Body of pancreas (tissue), 4 donors: Measurements from ENCODE around the gene ZC3HAV1. TPM values are rescaled to one million over a fixed set of nuclear protein-coding genes. Genes with fewer than 3 reads are reported as not detected.

Experiments
- ATAC-seq: fragments of 150-250 bp; one replicate; pipeline ENCODE4 v1.9.1; 2016
- DNase-seq, 4 donors: peaks; one replicate each; pipeline ENCODE4 v3.0.0-alpha.2; 2019
- H3K27ac ChIP-seq, 4 donors: fragments of 200-600 bp; sonication (generic); 1 replicate in 3 of 4; 2 replicates in 1 of 4; pipeline versions ENCODE4 v1.5.1 to v1.6.1; 2016 to 2019; ENCODE audit warnings: mild to moderate bottlenecking in 1 of 4, mixed read lengths in 1 of 4, moderate library complexity in 1 of 4
- H3K27me3 ChIP-seq, 2 donors: fragments of 200-600 bp; sonication (generic); one replicate each; pipeline ENCODE4 v1.6.0; 2016; ENCODE audit warnings: mild to moderate bottlenecking in 1 of 2
- H3K36me3 ChIP-seq, 2 donors: fragments of 200-600 bp; sonication (generic); replicated peaks in 1 of 2; 2 replicates each; pipeline ENCODE4 v1.5.1; 2016; ENCODE audit warnings: low read depth in 2 of 2; ENCODE audit not compliant: insufficient read depth in 1 of 2
- H3K4me1 ChIP-seq: fragments of 200-600 bp; sonication (generic); one replicate; pipeline ENCODE4 v1.6.0; 2016
- H3K4me3 ChIP-seq, 2 donors: fragments of 200-600 bp; sonication (generic); 1 replicate in 1 of 2; 2 replicates in 1 of 2; pipeline ENCODE4 v1.5.1; 2016 to 2019
- H3K9me3 ChIP-seq, 3 donors: fragments of 200-600 bp; sonication (generic); 1 replicate in 2 of 3; 2 replicates in 1 of 3; pipeline ENCODE4 v1.5.1; 2016
- POLR2A ChIP-seq, 3 donors: fragments of 450-650 bp; IDR thresholded peaks; one replicate each; pipeline ENCODE4 v1.6.1; 2016; ENCODE audit warnings: antibody characterized with exemption in 3 of 3, mild to moderate bottlenecking in 2 of 3
- WGBS, 2 donors: methylation state at CpG; one replicate each; pipeline ENCODE4 v1.1.5; 2017; 5-methylcytosine and 5-hydroxymethylcytosine counted together
- intact Hi-C: fragments of 100-400 bp; cut with DNase I; formaldehyde crosslinking; loops from one replicate; pipeline ENCODE4 v1.15.1; 2023
- total RNA-seq, 2 donors: library from RNA; depleted of rRNA; stranded (reverse); fragments of >200 nt; gene quantifications; one replicate each; pipeline ENCODE4 v1.1.0, GENCODE V29; 2016
- TF ChIP-seq, protein P1 (sequence below), 7 experiments: fragments of 450-650 bp in 4 of 7; fragments of 200-600 bp in 3 of 7; sonication (generic) in 3 of 7; IDR thresholded peaks; one replicate each; pipeline ENCODE4 v1.5.1; 2016 to 2019; ENCODE audit warnings: antibody characterized with exemption in 7 of 7

The ZC3HAV1 gene
- total RNA-seq, 2 donors from 2014 or later: 13.5 to 14.5 TPM

DNA sequence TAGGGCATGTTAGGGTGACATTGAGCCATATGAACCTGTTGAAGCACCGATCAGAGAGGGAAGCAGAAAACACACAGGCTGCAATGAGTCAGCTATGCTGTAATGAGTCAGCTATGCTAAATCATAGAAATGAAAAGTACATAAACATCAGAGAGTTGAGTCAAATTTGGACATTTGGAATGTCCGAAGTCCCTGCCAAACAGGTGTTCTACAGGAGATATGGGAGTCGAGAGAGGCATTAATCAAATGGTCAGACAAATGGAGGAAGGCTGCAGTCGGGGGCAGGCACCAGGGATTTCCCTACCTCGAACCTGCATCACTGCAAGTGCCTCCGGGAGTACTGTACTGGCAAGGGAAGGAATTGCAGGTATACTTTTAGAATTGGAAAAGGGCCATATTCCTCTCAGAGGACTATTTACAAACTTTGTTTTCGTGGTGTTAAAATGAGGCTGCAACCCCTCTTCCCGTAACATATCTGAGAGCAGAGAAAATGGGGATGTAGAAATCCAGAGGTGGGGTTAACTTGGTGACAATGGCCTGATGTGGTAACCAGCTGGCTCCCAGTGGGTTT lies 8.8 kb upstream of the ZC3HAV1 start:
- H3K27me3 ChIP-seq: no peaks in the 10 kb centered on the region
- peak overlapping the region in 1 of 4 donors; percentile 2 for H3K27ac ChIP-seq
- H3K9me3 ChIP-seq: no peaks in the 10 kb centered on the region
- no peaks in the 10 kb centered on the region for H3K36me3 ChIP-seq
- WGBS, 2 donors: 15% methylated on average over 8 of the region's 8 CpGs
- H3K4me3 ChIP-seq: no peak overlapping the region
- intact Hi-C loops: no loop called here
- ATAC-seq (peak; percentile 88), DNase-seq (peak; percentile 31 to 70 (median 38))
- no peak for TF ChIP-seq POLR2A (IDR thresholded peaks at IDR 0.05)
- TF ChIP-seq, protein P1, sequence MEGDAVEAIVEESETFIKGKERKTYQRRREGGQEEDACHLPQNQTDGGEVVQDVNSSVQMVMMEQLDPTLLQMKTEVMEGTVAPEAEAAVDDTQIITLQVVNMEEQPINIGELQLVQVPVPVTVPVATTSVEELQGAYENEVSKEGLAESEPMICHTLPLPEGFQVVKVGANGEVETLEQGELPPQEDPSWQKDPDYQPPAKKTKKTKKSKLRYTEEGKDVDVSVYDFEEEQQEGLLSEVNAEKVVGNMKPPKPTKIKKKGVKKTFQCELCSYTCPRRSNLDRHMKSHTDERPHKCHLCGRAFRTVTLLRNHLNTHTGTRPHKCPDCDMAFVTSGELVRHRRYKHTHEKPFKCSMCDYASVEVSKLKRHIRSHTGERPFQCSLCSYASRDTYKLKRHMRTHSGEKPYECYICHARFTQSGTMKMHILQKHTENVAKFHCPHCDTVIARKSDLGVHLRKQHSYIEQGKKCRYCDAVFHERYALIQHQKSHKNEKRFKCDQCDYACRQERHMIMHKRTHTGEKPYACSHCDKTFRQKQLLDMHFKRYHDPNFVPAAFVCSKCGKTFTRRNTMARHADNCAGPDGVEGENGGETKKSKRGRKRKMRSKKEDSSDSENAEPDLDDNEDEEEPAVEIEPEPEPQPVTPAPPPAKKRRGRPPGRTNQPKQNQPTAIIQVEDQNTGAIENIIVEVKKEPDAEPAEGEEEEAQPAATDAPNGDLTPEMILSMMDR (IDR thresholded peaks at IDR 0.05): peak in 3 of 7 experiments; percentile 22 to 32 (median 25)
- peaks cover 10% of the 10 kb centered on the region for H3K4me1 ChIP-seq

DNA sequence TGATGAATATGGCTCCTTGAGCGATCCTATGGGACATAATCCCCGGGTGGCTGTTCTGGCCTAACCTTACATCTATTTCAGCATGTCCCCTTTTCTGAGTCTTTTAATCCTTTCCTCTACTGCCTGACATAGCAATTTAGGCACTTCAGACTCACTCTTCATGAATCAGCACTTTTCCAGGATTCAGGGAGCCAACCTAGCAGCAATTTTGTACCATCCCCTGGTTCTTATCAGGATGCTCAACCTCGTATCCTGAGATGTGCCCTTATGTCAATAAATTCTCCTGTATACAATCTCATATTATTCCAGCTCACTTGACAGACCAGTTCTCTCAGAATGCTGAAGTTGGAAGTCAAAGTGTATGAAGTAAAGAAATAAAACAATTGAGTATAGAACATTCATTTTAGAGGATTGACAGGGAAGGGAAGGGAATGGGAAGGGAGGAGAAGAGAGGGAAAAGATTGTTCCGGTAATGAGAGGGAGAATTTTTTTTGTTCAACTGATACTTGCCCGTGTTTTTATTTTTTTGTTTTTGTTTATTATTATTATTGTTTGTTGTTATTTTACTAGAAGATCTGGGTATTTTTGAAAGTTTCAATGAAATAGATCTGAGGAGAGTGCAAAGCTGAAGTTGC lies 8.2 kb upstream of the ZC3HAV1 start:
- H3K36me3 ChIP-seq: no peaks in the 10 kb centered on the region
- H3K27me3 ChIP-seq: no peaks in the 10 kb centered on the region
- no peaks in the 10 kb centered on the region for H3K9me3 ChIP-seq
- H3K27ac ChIP-seq: no peak overlapping the region
- 60 to 67% methylated on average over 5 of the region's 5 CpGs for WGBS, 2 donors
- no peak for DNase-seq
- intact Hi-C loops: no loop called here
- no peak overlapping the region for H3K4me3 ChIP-seq
- no peak for ATAC-seq
- TF ChIP-seq, protein P1 (IDR thresholded peaks at IDR 0.05): no peak
- peaks cover 10% of the 10 kb centered on the region for H3K4me1 ChIP-seq

DNA sequence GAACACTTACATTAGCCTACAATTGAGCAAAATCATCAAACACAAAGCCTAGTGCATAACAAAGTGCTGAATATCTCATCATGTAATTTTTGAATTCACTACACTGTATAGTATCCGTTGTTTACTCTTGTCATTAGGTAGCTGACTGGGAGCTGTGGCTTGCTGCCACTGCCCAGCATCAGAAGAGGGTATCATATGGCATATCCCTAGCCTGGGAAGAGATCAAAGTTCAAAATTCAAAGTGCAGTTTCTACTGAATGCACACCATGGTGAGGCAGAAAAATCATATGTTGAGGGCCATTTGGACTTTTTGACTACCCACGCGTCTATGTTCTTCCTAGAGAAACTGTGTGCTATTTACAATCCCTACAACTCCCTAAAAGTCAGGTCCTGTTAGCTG lies 7.5 kb upstream of the ZC3HAV1 start:
- Histone ChIP-seq H3K27me3 (no peaks in the 10 kb centered on the region), H3K9me3 (no peaks in the 10 kb centered on the region), H3K27ac (no peak overlapping the region), H3K4me3 (no peak overlapping the region), H3K4me1 (peaks cover 10% of the 10 kb centered on the region), H3K36me3 (no peaks in the 10 kb centered on the region)
- no peak for ATAC-seq
- TF ChIP-seq, protein P1 (IDR thresholded peaks at IDR 0.05): no peak
- TF ChIP-seq POLR2A (IDR thresholded peaks at IDR 0.05): no peak
- DNase-seq: no peak
- intact Hi-C loops: no loop called here
- 44 to 62% methylated on average over 3 of the region's 3 CpGs for WGBS, 2 donors

DNA sequence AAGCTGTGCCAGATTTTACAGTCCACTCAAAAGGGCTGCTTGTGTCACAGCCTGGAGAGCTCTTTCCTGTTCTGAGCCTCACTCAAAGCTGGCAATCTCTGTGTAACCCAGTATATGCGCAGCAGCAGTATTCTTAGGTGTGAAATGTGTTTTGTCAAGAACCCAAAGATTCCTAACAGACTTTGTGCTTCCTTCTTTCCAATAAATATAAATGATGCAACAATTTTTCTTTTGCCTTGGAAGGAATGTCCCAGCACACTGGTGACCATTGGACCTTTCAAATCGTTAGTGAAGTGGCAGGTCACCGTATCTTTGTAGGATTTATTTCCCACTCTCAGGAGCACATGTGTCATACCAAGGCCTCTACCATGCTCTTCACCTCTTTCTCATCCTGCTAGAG lies 5.6 kb upstream of the ZC3HAV1 start:
- Histone ChIP-seq H3K36me3 (no peaks in the 10 kb centered on the region), H3K4me1 (peaks cover 13% of the 10 kb centered on the region), H3K27me3 (no peaks in the 10 kb centered on the region), H3K4me3 (no peak overlapping the region), H3K27ac (no peak overlapping the region), H3K9me3 (no peaks in the 10 kb centered on the region)
- no peak for ATAC-seq
- intact Hi-C loops: no loop called here
- DNase-seq: no peak
- TF ChIP-seq, protein P1 (IDR thresholded peaks at IDR 0.05): no peak
- no peak for TF ChIP-seq POLR2A (IDR thresholded peaks at IDR 0.05)
- WGBS, 2 donors: 81 to 93% methylated on average over 3 of the region's 3 CpGs

DNA sequence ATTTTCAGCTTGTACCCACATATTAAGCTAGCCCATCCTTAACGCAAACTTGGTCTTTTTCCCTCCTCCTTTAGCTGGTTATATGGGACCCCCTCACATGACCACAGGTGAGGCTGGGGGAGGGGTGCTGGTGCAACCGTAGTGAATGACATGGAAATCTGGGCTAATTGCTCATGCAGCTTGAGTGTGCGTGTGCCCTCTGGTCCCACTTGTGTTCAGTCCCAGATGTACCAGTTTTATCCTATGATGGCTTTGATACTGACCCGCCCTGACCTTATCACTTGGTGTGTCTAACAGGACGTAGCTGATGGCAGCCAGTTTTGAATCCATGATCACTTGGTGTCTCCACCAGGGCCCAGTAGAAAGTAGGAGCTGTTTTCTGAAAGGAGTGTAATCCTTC lies 5.1 kb upstream of the ZC3HAV1 start:
- ATAC-seq (no peak), DNase-seq (no peak)
- no peak overlapping the region for H3K27ac ChIP-seq
- no peak for TF ChIP-seq POLR2A (IDR thresholded peaks at IDR 0.05)
- TF ChIP-seq, protein P1 (IDR thresholded peaks at IDR 0.05): no peak
- no peaks in the 10 kb centered on the region for H3K9me3 ChIP-seq
- no peak overlapping the region for H3K4me3 ChIP-seq
- 84 to 90% methylated on average over 5 of the region's 5 CpGs for WGBS, 2 donors
- H3K27me3 ChIP-seq: no peaks in the 10 kb centered on the region
- intact Hi-C loops: no loop called here
- H3K4me1 ChIP-seq: peaks cover 16% of the 10 kb centered on the region
- no peaks in the 10 kb centered on the region for H3K36me3 ChIP-seq
